NK-92 treated with Interleukin-12 subunit alpha and Interleukin-12 subunit beta, amount 100 ng/mL, for 24 hours (cell line): Measurements from ENCODE around the gene TOP1.
"Not testable (repeated sequence)": the region's sequence is repeated elsewhere in the genome, so short reads cannot be mapped to it uniquely, and the experiment has no call there.

Source experiments
- DNase-seq: peaks from one replicate; lab custom pipeline; 2025; lab: John Stamatoyannopoulos, UW

Gene TOP1

GRCh38 chr20:41131594-41132387 lies 103.2 kb downstream of the TOP1 start:
- DNase-seq, result no peak

- not testable (repeated sequence) for DNase-seq
Observed at GRCh38 chr20:41132388-41132775, 103.8 kb downstream of the TOP1 start.

- no peak for DNase-seq
Observed at GRCh38 chr20:41133709-41134361, 105.2 kb downstream of the TOP1 start.

GRCh38 chr20:41134362-41135186 lies 106.0 kb downstream of the TOP1 start:
- DNase-seq, result no peak

DNA sequence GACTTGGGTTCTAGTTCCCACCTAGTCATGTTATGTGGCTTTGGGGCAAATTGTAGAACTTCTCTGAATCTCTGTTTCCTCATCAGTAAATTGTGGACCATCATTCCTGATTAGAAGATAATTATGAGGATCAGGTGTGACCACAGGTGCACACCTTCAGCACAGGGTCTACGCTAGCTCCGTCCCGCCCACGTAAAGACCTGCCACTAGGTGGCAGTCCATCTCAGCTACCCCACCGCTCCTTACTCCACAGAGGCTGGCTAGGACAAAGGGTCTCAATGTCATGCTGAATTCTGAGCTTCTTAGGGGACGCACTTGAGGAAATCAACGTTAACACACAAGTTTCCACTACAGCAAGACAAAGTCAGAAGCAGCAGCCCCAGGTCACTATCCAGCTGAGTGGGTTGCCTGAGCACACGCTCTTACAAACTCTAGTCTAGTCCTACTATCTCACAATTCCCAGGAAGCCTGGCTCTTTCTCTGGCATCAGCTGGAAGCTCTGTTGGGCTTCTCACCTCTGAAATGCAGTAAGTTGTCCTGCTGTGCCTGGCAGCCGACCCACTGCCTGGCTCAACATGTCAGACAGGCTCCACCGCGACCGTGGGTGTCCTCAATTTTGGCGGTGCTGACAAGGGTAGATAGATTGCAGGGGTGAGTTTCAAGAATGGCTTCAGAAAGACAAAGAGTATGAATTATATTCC lies 106.7 kb downstream of the TOP1 start:
- peak; percentile 30 for DNase-seq

GRCh38 chr20:41135888-41136679 lies 107.5 kb downstream of the TOP1 start:
- DNase-seq, result no peak

DNA sequence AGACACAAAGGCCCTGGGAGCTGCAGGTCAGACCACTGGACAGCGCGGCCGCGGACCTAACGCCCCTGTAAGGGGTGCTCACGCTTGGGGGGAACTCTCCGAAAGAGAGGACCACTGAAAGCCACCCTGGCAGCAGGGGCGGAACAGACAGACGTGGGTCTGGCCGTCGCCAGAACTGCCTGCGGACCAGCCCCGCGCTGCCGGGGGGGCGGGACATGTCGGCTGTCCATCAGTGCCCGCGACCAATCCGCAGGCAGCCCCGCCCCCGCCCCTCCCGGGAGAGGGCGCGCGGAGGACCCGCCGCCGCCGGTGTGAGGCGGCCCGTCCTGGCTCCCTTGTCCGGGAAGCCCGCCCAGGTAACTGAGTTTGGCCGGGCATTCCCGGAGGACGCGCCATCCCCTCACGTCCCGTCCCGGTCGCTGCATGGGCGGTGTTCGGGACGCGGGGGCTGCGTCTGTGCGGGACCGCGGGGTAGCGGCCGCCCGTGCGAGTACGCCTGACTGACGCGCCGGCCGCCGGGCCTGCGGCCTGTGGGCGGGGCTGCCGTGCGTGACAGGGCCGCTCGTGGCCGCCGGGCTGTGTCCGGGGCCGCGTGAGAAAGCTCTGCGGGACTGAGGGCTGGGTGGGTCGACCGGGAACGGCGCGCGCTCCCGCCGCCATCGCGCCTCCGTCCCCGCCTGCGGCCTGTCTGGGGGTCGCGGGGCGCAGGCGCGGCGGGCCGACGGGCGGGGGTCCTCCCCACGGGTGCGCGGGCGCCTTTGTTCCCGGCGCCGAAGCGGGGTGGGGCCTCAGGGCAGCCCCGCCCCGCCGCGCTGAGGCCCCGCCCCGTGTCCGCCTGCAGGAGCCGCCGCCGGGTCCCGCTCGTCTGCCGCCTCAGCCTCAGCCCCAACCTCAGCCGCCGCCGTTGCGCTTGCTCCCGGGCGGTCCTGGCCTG lies 108.3 kb downstream of the TOP1 start, which contains the start of gene PLCG1:
Gene PLCG1, plus strand, starts transcription at position 864 of the 934 bp plus-strand sequence. CDS start 99 bp downstream, outside the sequence.
- DNase-seq, result peak; percentile 77

GRCh38 chr20:41137614-41138474 lies 109.2 kb downstream of the TOP1 start:
- DNase-seq, result peak; percentile 69

- peak; percentile 29 for DNase-seq
Observed at GRCh38 chr20:41138475-41139226, 110.0 kb downstream of the TOP1 start.

DNA sequence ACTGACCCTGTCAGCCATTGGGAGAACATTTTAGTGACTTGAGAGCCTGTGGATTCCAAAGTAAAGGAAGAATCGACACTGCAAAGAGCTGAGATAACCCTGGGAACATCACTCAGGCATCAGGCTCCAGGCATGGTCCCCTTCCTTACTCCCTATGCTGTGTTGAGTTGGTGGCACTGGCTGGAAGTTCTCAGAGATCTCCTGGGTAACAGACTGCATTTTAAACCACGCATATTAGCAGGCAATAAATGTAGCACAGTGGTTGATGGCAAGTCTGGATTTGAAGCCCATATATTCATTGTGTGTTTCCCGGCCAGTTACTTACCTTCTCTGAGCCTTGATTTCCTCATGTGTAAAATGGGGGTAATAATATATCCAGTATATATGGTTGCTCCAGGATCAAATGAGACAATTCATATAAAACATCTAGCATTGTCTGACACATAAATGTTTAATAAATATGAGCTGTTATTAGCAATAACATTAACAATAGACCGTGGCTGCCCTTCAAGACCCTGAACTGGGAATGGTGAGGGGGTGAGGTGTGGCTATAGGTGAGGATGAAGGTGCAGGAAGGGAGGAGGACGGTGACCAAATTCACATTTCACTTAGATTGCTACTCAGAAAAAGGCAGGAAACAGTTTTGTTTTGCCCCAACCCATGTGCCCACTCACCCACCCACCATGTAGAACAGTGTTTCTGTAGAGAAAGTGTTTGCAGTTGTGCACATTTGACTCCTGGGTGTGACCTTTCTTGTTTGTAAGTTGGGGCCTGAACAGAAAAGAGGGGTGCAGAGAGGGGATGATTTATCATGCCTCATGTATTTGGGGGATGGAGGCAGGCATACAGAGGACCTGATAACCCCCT lies 110.8 kb downstream of the TOP1 start:
- no peak for DNase-seq

DNA sequence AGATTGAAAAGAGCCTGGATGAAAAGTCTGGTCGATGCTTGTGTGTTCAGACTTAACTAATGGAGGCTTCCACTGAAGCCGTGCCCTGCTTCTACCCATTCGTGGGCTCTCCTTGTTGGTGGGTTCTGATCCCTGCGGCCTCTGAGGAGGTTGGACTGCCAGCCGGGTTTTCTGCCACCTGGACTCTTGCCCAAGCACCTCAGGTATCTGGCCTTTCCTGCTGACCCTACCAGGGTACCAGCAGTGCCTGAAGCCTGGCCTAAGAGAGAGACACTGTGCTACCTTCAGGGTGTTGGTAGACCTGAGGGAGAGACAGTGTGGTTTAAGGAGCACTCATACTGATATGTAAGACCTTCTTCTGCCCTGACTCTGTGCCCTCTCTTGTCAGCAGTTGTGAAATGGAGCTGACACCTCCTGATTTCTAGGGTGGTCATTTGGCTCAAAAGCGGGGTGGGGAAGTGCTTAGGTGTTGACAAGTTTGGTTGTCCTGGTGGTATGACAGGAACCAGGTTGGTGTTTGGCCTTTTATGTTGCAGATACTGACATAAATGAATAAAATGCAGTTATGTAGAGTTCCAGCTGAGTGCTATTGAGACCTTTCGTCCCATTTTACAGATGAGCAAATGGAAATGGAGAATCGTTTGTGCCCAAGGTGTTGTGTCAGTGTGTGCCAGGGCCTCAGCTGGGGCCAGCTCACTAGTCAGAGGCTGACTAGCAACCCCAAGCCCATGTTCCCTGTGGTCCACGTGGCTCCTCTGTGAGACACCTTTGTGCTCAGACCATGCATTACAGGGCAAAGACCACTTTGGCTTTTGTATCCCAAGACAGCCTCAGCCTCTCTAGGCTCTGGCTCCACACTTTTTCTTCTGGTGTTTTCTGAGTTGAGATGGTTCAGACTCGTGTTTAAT lies 111.9 kb downstream of the TOP1 start:
- no peak for DNase-seq

DNA sequence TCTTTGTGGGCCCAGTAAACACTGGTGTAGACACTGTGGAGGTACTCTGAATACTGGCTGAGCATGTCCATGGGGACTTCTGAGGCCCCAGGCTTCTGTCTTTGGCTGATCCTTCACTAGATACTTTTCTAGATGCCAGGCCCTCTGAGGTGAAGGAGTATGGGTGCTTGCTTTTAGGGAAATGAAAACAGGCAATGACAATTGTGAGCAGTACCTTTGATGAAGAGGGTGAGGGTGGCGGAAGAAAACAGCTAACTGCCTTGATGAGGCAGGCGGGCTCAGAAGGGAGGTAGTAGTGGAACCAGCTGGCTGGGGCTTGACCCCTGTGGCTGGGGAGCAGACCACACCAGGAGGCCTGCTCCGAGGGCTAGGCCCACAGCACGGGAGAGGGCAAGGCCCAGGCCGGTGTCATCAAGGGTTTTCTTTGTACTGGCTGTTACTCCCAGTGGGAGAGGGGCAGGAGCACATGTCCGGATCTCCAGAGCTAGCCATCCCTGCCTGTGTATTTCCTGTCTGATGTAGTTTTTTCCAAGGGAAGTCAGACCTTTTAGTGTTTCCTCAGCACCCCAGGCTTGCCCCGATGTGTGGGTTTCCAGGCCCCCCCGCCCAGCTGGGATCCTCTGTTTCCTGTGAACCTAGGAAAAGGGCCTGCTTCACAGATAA lies 112.7 kb downstream of the TOP1 start:
- no peak for DNase-seq

DNA sequence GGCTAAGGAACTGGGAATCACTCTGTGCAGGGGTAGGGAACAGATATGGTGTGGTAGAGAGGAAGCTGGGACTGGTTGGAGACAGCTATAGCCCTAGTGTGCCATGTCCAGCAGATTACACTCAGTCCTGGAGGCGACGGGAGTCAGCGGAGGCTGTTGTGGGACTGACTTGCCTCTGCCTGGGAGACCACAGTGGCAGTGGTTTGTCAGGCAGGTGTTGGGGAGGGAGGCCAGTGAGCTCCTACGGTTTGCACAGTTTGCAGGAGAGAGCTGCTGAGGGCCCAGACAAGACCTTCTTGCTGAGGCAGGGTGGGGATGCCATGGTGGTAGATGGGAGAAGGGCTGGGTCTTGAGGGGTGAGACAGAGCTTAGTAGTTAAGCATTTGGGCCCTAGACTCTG lies 113.6 kb downstream of the TOP1 start:
- no peak for DNase-seq

DNA sequence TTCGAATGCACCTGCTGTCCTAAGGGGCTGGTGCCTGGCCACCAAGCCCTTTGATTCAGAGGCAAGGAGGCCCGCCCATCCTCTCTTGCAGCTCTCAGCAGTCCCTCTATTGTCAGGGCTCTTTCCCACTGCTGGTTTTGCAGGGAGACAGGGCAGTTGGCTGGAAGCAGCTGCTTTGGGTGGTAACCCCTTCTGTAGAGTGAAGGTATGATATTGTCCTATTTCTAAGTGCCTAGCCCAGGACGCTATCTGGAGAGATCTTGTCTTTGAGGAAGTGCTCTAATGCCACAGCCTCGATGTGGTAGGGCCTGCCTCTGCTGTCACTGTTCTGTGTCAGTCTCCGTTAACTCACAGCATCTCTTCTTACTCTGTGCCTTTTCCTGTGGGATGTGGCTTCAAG lies 114.3 kb downstream of the TOP1 start:
- DNase-seq, result peak; percentile 23

DNA sequence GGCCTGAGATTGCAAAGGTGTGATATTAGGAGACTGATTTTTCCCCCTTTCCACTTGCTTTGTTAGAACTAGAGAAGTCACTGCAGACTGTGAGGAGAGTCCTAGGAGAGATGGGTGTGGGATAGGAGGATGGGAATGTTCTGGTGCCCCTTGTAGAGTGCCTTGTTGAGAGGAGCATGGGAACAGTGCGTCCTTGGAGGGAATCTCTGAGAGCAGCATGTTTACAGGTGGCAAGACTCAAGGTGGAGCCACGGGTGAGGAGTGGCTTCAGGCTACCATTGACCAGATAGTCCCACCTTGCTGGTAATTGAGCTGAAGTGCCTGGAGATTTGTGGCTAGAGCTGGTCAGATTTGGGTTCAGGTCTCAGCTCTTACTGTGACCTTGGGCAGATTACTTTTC lies 114.7 kb downstream of the TOP1 start:
- no peak for DNase-seq

DNA sequence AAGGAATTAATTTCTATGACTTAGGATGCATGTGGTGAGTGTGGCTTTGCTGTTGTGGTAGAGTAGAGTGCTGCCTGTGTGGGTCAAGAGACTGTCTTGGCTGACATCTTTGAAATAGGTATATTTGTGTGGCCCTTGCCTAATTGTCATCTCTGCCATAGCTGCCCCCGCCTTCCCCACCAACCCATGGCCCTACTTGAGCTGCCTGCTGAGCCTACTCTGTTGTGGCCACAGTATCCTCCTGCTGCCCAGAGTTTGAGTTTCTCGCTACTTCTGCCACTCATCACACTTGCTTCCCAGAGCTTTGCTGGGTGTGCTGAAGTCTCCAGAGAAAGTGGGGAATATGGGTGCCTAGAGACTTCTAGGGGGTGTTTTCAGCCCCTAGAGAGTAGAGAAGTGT lies 116.7 kb downstream of the TOP1 start:
- DNase-seq, result no peak
